ENCODE results near the gene ATXN7L3. TPM values are rescaled to one million over a fixed set of nuclear protein-coding genes. Genes with fewer than 3 reads are reported as not detected.

Gene ATXN7L3
- total and polyA plus RNA-seq, 9 of the 15 experiments (the other 6 are each of a cell fraction or from before 2014, with no cell fraction given): 0.62 to 66.1 (median 33.2) TPM

DNA sequence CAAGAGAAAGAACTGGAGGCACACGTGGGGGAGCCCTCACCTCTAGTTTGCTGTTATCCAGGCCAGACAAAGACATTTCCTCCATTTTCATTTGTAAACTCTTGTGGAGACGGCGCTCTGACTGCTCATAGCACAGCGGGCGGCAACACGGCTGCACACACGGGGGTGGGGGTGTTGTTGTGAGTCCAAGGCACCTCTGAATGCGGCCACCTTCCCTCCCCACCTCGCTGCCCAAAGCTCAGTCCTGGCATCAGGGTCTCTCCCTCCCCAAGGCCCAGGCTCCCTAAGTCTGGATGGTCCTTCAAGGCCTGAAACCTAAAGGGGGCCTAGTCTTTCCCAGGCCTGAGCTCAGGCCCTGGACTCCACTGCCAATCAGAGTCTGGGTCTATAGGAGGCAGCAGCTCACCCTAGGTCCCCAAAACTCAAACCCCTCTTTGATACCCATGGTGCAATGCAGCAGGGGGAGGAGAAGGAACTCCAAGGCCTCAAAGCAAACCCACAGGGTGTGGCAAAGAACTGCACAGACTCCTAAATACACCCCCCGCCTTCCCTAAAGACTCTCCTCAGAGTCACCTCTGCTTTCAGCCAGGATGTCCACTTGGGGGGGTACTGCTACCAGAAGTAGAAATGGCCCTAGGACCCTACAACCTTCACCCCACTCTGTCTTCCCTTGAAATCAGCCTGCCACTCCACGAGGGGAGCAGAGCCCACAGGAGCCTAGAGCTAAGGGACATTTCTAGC, 1.5 kb downstream of the ATXN7L3 start (continued):
- TF ChIP-seq ZNF639 (CRISPR knock-in tag; conservative IDR thresholded peaks at IDR 0.05 in 1 of 2, IDR thresholded peaks at IDR 0.05 in 1 of 2) (peak in 1 of 2 experiments; percentile 28; a peak in 1 of 4 replicates), CTCF (IDR thresholded peaks at IDR 0.05 in 2 of 3, conservative IDR thresholded peaks at IDR 0.05 in 1 of 3; ENCODE audit: insufficient read depth in 2 of 3, low read depth in 1 of 3, low read length in 3 of 3) (peak; percentile 60 to 71 (median 70)), ZNF217 (CRISPR knock-in tag; IDR thresholded peaks at IDR 0.05) (no peak), MAX (CRISPR knock-in tag; IDR thresholded peaks at IDR 0.05) (peak; percentile 19; the same call in 1 of the 2 replicates), PML (IDR thresholded peaks at IDR 0.05; ENCODE audit: low read length) (0 out of 2 replicates have a peak, but pooled peaks have one; percentile 48), PHF8 (IDR thresholded peaks at IDR 0.05; ENCODE audit: borderline replicate concordance, low read length) (peak; percentile 29; the same call in 1 of the 2 replicates), PBX2 (CRISPR knock-in tag; IDR thresholded peaks at IDR 0.05; ENCODE audit: low read depth) (no peak), PBX2 (tag; conservative IDR thresholded peaks at IDR 0.05; ENCODE audit: low read depth) (0 out of 2 replicates have a peak, but pooled peaks have one; percentile 8)
- TF ChIP-seq, protein P1, sequence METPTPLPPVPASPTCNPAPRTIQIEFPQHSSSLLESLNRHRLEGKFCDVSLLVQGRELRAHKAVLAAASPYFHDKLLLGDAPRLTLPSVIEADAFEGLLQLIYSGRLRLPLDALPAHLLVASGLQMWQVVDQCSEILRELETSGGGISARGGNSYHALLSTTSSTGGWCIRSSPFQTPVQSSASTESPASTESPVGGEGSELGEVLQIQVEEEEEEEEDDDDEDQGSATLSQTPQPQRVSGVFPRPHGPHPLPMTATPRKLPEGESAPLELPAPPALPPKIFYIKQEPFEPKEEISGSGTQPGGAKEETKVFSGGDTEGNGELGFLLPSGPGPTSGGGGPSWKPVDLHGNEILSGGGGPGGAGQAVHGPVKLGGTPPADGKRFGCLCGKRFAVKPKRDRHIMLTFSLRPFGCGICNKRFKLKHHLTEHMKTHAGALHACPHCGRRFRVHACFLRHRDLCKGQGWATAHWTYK (CRISPR knock-in tag; IDR thresholded peaks at IDR 0.05): peak; percentile 56; the same call in 1 of the 2 replicates
- TF ChIP-seq, protein P2, sequence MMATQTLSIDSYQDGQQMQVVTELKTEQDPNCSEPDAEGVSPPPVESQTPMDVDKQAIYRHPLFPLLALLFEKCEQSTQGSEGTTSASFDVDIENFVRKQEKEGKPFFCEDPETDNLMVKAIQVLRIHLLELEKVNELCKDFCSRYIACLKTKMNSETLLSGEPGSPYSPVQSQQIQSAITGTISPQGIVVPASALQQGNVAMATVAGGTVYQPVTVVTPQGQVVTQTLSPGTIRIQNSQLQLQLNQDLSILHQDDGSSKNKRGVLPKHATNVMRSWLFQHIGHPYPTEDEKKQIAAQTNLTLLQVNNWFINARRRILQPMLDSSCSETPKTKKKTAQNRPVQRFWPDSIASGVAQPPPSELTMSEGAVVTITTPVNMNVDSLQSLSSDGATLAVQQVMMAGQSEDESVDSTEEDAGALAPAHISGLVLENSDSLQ (IDR thresholded peaks at IDR 0.05): peak; percentile 40; the same call in 1 of the 2 replicates
- TF ChIP-seq, protein P3, sequence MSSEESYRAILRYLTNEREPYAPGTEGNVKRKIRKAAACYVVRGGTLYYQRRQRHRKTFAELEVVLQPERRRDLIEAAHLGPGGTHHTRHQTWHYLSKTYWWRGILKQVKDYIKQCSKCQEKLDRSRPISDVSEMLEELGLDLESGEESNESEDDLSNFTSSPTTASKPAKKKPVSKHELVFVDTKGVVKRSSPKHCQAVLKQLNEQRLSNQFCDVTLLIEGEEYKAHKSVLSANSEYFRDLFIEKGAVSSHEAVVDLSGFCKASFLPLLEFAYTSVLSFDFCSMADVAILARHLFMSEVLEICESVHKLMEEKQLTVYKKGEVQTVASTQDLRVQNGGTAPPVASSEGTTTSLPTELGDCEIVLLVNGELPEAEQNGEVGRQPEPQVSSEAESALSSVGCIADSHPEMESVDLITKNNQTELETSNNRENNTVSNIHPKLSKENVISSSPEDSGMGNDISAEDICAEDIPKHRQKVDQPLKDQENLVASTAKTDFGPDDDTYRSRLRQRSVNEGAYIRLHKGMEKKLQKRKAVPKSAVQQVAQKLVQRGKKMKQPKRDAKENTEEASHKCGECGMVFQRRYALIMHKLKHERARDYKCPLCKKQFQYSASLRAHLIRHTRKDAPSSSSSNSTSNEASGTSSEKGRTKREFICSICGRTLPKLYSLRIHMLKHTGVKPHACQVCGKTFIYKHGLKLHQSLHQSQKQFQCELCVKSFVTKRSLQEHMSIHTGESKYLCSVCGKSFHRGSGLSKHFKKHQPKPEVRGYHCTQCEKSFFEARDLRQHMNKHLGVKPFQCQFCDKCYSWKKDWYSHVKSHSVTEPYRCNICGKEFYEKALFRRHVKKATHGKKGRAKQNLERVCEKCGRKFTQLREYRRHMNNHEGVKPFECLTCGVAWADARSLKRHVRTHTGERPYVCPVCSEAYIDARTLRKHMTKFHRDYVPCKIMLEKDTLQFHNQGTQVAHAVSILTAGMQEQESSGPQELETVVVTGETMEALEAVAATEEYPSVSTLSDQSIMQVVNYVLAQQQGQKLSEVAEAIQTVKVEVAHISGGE (CRISPR knock-in tag; IDR thresholded peaks at IDR 0.05): 0 out of 6 replicates have a peak, but pooled peaks of 1 of the 3 experiments have one; percentile 9

Measured in K562 (cell line).